Measurements from ENCODE around the gene ITFG2. TPM values are rescaled to one million over a fixed set of nuclear protein-coding genes. Genes with fewer than 3 reads are reported as not detected.
"Not testable (repeated sequence)": the region's sequence is repeated elsewhere in the genome, so short reads cannot be mapped to it uniquely, and the experiment has no call there.

Gene ITFG2
- total RNA-seq, 1 donor from 2014 or later: 51.9 TPM

DNA sequence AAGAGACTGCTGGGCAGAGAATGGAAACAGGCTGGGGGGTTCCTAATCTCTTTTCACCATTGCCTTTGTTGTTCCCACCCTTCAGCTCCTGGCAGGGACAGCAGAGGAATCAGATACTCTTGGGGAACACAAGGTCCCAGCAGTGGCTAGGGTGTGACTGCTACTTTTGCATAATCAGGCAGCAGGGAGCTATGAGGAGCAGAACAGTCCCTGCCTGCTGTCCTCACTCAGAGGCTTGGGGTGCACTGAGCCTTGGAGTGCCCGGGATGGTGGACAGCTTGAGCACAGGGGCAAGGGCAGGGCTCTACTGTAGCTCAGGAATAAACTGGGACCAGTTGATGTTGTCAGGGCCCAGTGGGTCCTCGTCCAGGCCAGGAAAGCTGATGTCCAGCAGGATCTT, 45.9 kb downstream of the ITFG2 start:
- intact Hi-C loops (cut with micrococcal nuclease): loop anchor here (10.0 kb wide), 1 partner anchor 86 kb away; no protein-coding TSS in a partner anchor

DNA sequence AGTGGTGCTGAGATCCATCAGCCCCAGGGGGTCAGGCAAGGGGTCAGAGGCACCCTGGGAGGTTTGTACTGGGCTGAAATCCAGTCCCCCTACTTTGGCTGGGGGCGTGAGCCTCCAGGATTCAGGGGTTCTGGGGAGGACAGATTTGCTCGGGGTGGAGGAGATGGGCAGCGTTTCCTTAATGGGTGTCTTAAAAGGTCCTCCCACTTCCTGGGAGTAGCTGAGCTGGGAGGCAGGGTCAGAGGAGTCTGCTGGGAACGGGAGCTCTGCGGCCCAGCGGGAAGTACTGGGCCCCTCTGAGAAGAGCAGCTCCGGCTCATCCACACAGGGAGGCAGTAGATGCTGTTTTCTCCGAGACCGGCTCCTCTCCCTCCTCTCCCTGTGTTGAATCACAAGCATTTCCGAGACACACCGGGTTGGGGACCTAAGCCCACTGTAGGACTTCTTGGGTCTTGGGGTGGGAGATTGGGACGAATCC, 46.5 kb downstream of the ITFG2 start:
- intact Hi-C loops (cut with micrococcal nuclease): loop anchor here (10.0 kb wide), 1 partner anchor 86 kb away; no protein-coding TSS in a partner anchor

DNA sequence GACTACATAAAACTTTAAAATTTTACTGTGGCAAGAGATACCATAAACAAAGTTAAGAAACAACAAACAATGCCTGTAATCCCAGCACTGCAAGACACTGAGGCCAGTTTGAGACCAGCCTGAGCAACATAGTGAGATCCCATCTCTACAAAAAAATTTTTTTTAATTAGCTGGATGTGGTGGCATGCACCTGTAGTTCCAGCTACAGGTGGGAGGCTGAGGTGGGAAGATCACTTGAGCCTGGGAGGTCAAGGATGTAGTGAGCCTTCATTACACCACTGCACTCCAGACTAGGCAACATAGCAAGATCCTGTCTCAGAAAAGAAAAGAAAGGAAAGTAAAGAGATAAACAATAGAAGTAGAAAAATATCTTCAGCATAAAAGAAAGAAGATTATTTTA, 47.7 kb downstream of the ITFG2 start:
- intact Hi-C loops (cut with micrococcal nuclease): no loop called here

DNA sequence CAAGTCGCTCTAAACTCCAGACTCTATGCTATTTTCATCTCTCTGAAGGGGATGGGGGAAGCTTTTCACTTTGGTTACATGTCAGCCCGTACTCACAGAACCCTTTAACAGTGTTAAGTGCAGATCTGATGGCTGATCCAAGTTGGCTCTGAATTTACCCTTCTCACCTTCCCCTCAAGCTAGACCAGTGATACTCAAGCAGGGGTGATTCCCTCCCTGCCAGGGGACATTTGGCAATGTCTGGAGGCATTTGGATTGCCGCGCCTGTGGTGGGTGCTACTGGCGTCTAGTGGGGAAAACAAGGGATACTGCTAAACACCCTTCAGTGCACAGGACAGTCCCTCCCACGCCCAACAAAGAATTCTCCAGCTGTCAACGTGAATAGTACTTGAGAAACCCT, 50.4 kb downstream of the ITFG2 start:
- intact Hi-C loops (cut with micrococcal nuclease): no loop called here

DNA sequence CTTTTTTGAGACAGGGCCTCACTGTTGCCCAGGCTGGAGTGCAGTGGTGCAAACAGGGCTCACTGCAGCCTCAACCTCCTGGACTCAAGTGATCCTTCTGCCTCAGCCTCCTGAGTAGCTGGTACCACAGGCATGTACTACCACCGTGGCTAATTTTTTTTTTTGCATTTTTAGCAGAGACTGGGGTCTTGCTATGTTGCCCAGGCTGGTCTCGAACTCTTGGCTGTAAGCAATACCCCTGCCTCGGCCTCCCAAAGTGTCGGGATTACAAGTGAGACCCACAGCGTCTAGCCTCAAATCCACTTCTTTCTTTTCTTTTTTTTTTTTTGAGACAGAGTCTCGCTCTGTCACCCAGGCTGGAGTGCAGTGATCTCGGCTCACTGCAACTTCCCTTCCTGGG, 50.9 kb downstream of the ITFG2 start:
- intact Hi-C loops (cut with micrococcal nuclease): not testable (repeated sequence)

DNA sequence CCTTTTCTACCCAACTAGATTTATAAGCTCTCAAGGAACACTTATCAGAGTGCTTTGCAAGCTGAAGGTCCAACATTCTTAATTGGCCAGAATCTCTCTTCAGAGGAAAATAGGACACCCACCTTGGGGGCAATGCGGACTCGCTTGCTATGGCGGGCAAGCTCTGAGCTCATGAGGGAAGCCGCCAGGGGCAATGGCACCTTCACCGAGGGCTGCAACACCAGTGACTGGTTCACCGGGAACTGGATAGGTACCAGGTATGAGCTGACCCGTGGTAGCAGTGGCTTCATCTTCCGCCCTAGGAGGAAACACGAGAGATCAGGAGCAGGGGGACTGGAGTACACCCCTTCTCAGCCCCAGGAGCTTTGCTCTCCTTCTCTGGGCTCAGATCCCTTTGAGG, 51.7 kb downstream of the ITFG2 start:
- intact Hi-C loops (cut with micrococcal nuclease): no loop called here

DNA sequence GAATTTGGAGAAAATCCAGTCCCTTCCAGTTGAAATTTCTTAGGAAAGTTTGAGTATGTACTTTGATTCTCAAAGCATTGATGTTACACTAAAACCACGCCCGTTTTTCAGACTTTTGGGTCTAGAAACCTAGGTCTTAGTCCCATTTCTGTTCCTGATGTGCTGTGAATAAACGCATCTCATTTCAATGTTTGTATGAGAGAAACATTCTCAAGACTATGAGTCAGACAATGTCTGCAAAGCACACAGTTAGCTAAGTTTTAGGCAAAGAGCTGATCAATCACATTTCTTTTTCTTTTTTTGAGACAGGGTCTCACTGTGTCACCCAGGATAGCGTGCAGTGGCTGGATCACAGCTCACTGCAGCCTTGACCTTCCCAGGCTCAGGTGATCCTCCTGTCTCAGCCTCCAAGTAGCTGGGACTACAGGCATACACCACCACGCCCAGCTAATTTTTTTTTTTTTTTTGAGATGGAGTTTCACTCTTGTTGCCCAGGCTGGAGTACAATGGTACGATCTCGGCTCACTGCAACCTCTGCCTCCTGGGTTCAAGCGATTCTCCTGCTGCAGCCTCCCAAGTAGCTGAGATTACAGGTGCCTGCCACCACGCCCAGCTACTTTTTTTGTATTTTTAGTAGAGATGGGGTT, 56.6 kb downstream of the ITFG2 start:
- intact Hi-C loops (cut with micrococcal nuclease): not testable (repeated sequence)

Other genes with a start within 250 kb of the ITFG2 start
- 100 TPM in 2 replicates for gene FKBP4, start 17.7 kb upstream of the ITFG2 start, total RNA-seq
- not detected in 2 replicates for gene NRIP2, start 22.4 kb downstream of the ITFG2 start, total RNA-seq
- 0.16 TPM in 1 of 2 replicates, not detected in the other for gene TEX52, start 44.4 kb downstream of the ITFG2 start, total RNA-seq
- 110 and 118 TPM in 2 replicates for gene FOXM1, start 64.5 kb downstream of the ITFG2 start, total RNA-seq
- gene RHNO1, start 64.6 kb downstream of the ITFG2 start, total RNA-seq: 42.1 and 44.9 TPM in 2 replicates
- gene TULP3, start 78.2 kb downstream of the ITFG2 start, total RNA-seq: 7.0 and 7.6 TPM in 2 replicates
- gene TEAD4, start 146.7 kb downstream of the ITFG2 start, total RNA-seq: 1.8 and 2.7 TPM in 2 replicates

All from T-helper 2 cell treated with Interferon-gamma antibody and Interleukin-4, amounts not matched to agents 100 ng/mL and 5 ng/mL, for 36 hours (primary cell).